IMR-90 (cell line): ENCODE measurements around the gene CAMKMT. TPM values are rescaled to one million over a fixed set of nuclear protein-coding genes. Genes with fewer than 3 reads are reported as not detected.

Experiments used
- ATAC-seq: fragments of 200-7000 bp; cut with Tn5 transposase; 2 replicates; pipeline ENCODE4 v1.9.1; 2020; ENCODE audit warnings: low read depth, mild to moderate bottlenecking, moderate library complexity
- BruUV-seq: library from RNA; stranded (reverse); fragments of 400-500 nt; replicated peaks from 2 replicates; lab custom pipeline; 2021; lab: Mats Ljungman, UMichigan
- CTCF ChIA-PET: fragments of 300-600 bp; formaldehyde crosslinking; extraction: SDS; loops from one replicate; lab custom pipeline; 2021; ENCODE audit warnings: antibody characterized with exemption; lab: Yijun Ruan, JAX
- POLR2A ChIA-PET: fragments of 300-600 bp; sonication (Branson Sonifier 250); formaldehyde crosslinking; loops from one replicate; lab custom pipeline; 2022; ENCODE audit warnings: antibody characterized with exemption; ENCODE audit not compliant: unreplicated experiment; lab: Charles Lee
- DNase-seq: peaks from one replicate; pipeline ENCODE4 v3.0.0; 2013
- H2AFZ ChIP-seq: replicated peaks from 2 replicates; pipeline ENCODE3; 2013; ENCODE audit warnings: low read length, mild to moderate bottlenecking; ENCODE audit not compliant: poor library complexity
- H2AK5ac ChIP-seq: 2 replicates; pipeline ENCODE4 v1.6.1; 2013; ENCODE audit warnings: low read depth, low read length, inconsistent platforms
- H2AK9ac ChIP-seq: replicated peaks from 2 replicates; pipeline ENCODE3; 2013; ENCODE audit warnings: mild to moderate bottlenecking, low read depth, low read length, moderate library complexity; ENCODE audit not compliant: poor library complexity
- H2BK120ac ChIP-seq: 2 replicates; pipeline ENCODE4 v1.6.1; 2013; ENCODE audit warnings: low read depth, low read length, inconsistent platforms
- H2BK15ac ChIP-seq: 3 replicates; pipeline ENCODE4 v1.6.1; 2013; ENCODE audit warnings: low read depth, low read length, inconsistent platforms
- H2BK20ac ChIP-seq: 2 replicates; pipeline ENCODE4 v1.6.1; 2013; ENCODE audit warnings: low read depth, mild to moderate bottlenecking, inconsistent platforms, low read length, moderate library complexity
- H2BK5ac ChIP-seq: 2 replicates; pipeline ENCODE4 v1.6.1; 2013; ENCODE audit warnings: mild to moderate bottlenecking, low read depth, low read length, inconsistent platforms; ENCODE audit not compliant: poor library complexity, severe bottlenecking
- H3K14ac ChIP-seq: replicated peaks from 2 replicates; pipeline ENCODE4 v1.6.1; 2013; ENCODE audit warnings: low read depth, low read length, inconsistent platforms
- H3K18ac ChIP-seq: 2 replicates; pipeline ENCODE4 v1.6.1; 2013; ENCODE audit warnings: low read depth, low read length, control low read depth
- H3K23ac ChIP-seq: 2 replicates; pipeline ENCODE4 v1.6.1; 2013; ENCODE audit warnings: low read depth, low read length, inconsistent platforms
- H3K27ac ChIP-seq: 2 replicates; pipeline ENCODE4 v1.5.1; 2013; ENCODE audit warnings: mild to moderate bottlenecking, control low read depth, low read length; ENCODE audit not compliant: insufficient read depth
- H3K27me3 ChIP-seq: 2 replicates; pipeline ENCODE4 v1.6.1; 2013; ENCODE audit warnings: low read length; ENCODE audit not compliant: control insufficient read depth, insufficient read depth
- H3K36me3 ChIP-seq: 2 replicates; pipeline ENCODE4 v1.6.1; 2013; ENCODE audit warnings: low read length, mixed read lengths; ENCODE audit not compliant: control insufficient read depth, insufficient read depth
- H3K4ac ChIP-seq: 2 replicates; pipeline ENCODE4 v1.6.1; 2013; ENCODE audit warnings: low read depth, low read length, inconsistent platforms
- H3K4me1 ChIP-seq: 2 replicates; pipeline ENCODE4 v1.6.1; 2013; ENCODE audit warnings: low read length, mixed read lengths; ENCODE audit not compliant: control insufficient read depth, insufficient read depth
- H3K4me2 ChIP-seq: 2 replicates; pipeline ENCODE4 v1.6.1; 2013; ENCODE audit warnings: low read depth, mild to moderate bottlenecking, control low read depth, low read length, moderate library complexity
- H3K4me3 ChIP-seq: 2 replicates; pipeline ENCODE4 v1.5.1; 2013; ENCODE audit warnings: low read depth, mild to moderate bottlenecking, control low read depth, low read length, moderate library complexity; ENCODE audit not compliant: insufficient read depth
- H3K56ac ChIP-seq: 2 replicates; pipeline ENCODE4 v1.6.1; 2013; ENCODE audit warnings: low read length, inconsistent platforms; ENCODE audit not compliant: insufficient read depth; ENCODE audit errors: extremely low read depth
- H3K79me1 ChIP-seq, 2 experiments: 2 replicates each; pipeline ENCODE4 v1.6.1; 2013; ENCODE audit warnings: low read length in 2 of 2, inconsistent platforms in 1 of 2, low read depth in 1 of 2
- H3K9ac ChIP-seq: 2 replicates; pipeline ENCODE4 v1.6.1; 2013; ENCODE audit warnings: low read depth, low read length, control low read depth
- H3K9me1 ChIP-seq: 2 replicates; pipeline ENCODE4 v1.6.1; 2013; ENCODE audit warnings: low read length, inconsistent platforms; ENCODE audit not compliant: insufficient read depth
- H3K9me3 ChIP-seq: 2 replicates; pipeline ENCODE4 v1.6.1; 2013; ENCODE audit warnings: low read length; ENCODE audit not compliant: control insufficient read depth, insufficient read depth
- H4K20me1 ChIP-seq: 2 replicates; pipeline ENCODE4 v1.6.1; 2013; ENCODE audit warnings: low read length, inconsistent platforms; ENCODE audit not compliant: insufficient read depth
- H4K5ac ChIP-seq: 2 replicates; pipeline ENCODE4 v1.6.1; 2013; ENCODE audit warnings: mild to moderate bottlenecking, low read depth, low read length, control low read depth
- H4K8ac ChIP-seq, 2 experiments: 2 replicates each; pipeline ENCODE4 v1.6.1; 2013; ENCODE audit warnings: low read depth in 2 of 2, low read length in 2 of 2, control low read depth in 1 of 2, inconsistent platforms in 1 of 2
- H4K91ac ChIP-seq: 2 replicates; pipeline ENCODE4 v1.6.1; 2013; ENCODE audit warnings: low read depth, low read length, inconsistent platforms; ENCODE audit not compliant: insufficient read depth
- BHLHE40 ChIP-seq: fragments of 150-350 bp; IDR thresholded peaks from 2 replicates; pipeline ENCODE4 v1.6.1; 2016; ENCODE audit warnings: mild to moderate bottlenecking, low read depth, low read length
- CTCF ChIP-seq: conservative IDR thresholded peaks from 2 replicates; pipeline ENCODE4 v1.5.1; 2012; ENCODE audit warnings: mild to moderate bottlenecking, low read depth, low read length, improper control_type of control experiment
- FOS ChIP-seq: fragments of 150-350 bp; IDR thresholded peaks from 2 replicates; pipeline ENCODE4 v1.6.1; 2016; ENCODE audit warnings: low read depth, low read length
- RFX5 ChIP-seq: IDR thresholded peaks from 2 replicates; pipeline ENCODE4 v1.8.0; 2012; ENCODE audit warnings: low read depth, mild to moderate bottlenecking, low read length, moderate library complexity
- SMC3 ChIP-seq: fragments of 150-350 bp; IDR thresholded peaks from 2 replicates; pipeline ENCODE4 v1.6.1; 2016; ENCODE audit warnings: low read depth, mild to moderate bottlenecking, antibody characterized with exemption, low read length, moderate library complexity
- WGBS, 2 experiments: methylation state at CpG; one replicate each; pipeline versions ENCODE4 v1.1.5 to v1.1.7; 2013; ENCODE audit warnings: missing lambda C conversion rate in 2 of 2; ENCODE audit not compliant: insufficient read length in 1 of 2; ENCODE audit errors: extremely low coverage in 2 of 2; 5-methylcytosine and 5-hydroxymethylcytosine counted together
- dilution Hi-C: fragments of 300-500 bp; cut with HindIII; formaldehyde crosslinking; loops from one replicate; pipeline ENCODE4 v1.14.3; 2018; ENCODE audit warnings: low sequenced_read_pairs; ENCODE audit not compliant: unreplicated experiment
- in situ Hi-C: fragments of 300-500 bp; cut with MboI; formaldehyde crosslinking; loops from 3 replicates; pipeline ENCODE4 v1.14.3; 2019; ENCODE audit warnings: low sequenced_read_pairs, inconsistent platforms, mixed read lengths
- intact Hi-C: fragments of 100-400 bp; cut with micrococcal nuclease; formaldehyde crosslinking; loops from 2 replicates; pipeline ENCODE4 v1.10.0; 2022
- polyA plus RNA-seq, 3 experiments: library from polyadenylated mRNA; depleted of rRNA; stranded (reverse); fragments of >200 nt; gene quantifications; 2 replicates each; pipeline ENCODE4 v1.2.3, GENCODE V29; 2012; ENCODE audit warnings: low replicate concordance in 1 of 3
- total RNA-seq: library from RNA; depleted of rRNA; stranded (reverse); fragments of >200 nt; gene quantifications from 2 replicates; pipeline ENCODE4 v1.2.3, GENCODE V29; 2012

The CAMKMT gene
- total and polyA plus RNA-seq, 2 of the 4 experiments (the other 2 are of a cell fraction), result 4.4 to 6.8 TPM

DNA sequence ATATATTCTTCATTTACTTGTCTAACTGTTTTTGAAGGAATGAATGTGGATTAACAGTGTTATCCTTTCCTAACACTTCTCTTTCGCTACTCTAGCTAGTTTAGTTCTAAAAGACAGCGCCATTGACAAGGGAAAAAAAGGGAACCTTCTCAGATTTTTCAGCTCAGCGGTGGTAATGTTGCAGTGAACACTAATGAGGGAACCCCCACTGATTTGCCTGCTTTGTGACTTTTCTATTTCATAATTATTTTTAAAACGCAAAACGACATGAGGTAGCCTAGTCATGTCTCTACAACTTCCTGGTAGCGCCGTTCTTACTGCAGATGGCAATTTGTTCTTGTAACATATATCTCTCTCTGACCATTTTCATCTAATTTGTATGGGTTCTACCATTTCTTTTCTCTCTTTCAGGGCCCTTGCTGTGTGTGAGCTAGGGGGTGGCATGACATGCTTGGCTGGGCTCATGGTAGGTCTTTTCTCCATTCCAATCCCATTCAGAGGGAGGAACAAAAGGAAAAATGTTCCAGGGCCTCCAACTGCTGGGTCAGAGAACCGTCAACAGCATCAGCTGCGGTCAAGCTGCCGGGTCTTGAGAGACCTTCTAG, 344.2 kb downstream of the CAMKMT start:
- no peak for TF ChIP-seq SMC3
- no peak for TF ChIP-seq RFX5
- TF ChIP-seq CTCF, result no peak
- no peak for TF ChIP-seq BHLHE40
- no peak for TF ChIP-seq FOS
- no peak overlapping the region for H4K8ac ChIP-seq
- H3K4ac ChIP-seq, result no peak overlapping the region
- H2BK5ac ChIP-seq, result no peak overlapping the region
- no TSS peak for BruUV-seq
- DNase-seq (no peak), ATAC-seq (no peak)
- H3K4me3 ChIP-seq, result no peak overlapping the region
- H4K20me1 ChIP-seq, result no peaks in the 10 kb centered on the region
- H3K4me2 ChIP-seq, result no peak overlapping the region
- no peaks in the 10 kb centered on the region for H3K79me1 ChIP-seq
- no peaks in the 10 kb centered on the region for H3K4me1 ChIP-seq
- intact Hi-C loops (no loop called here), dilution Hi-C loops (no loop called here), in situ Hi-C loops (no loop called here)
- ChIA-PET POLR2A (no interaction called here), CTCF (interaction anchor here (1.2 kb wide), 1 partner anchor 227 kb away, joined by 5 read pairs; no protein-coding TSS in a partner anchor)
- no peak overlapping the region for H3K56ac ChIP-seq
- no peak overlapping the region for H4K91ac ChIP-seq
- no peaks in the 10 kb centered on the region for H3K9me1 ChIP-seq
- no peak overlapping the region for H2AK5ac ChIP-seq
- no peak overlapping the region for H2BK120ac ChIP-seq
- no peaks in the 10 kb centered on the region for H3K9me3 ChIP-seq
- no peak overlapping the region for H2AK9ac ChIP-seq
- 100% methylated on average over 3 of the region's 10 CpGs; no CpG with 5 or more reads in 1 of the 2 experiments for WGBS, 2 experiments
- no peak overlapping the region for H2BK15ac ChIP-seq
- no peak overlapping the region for H3K23ac ChIP-seq
- no peak overlapping the region for H3K27ac ChIP-seq
- H3K18ac ChIP-seq, result no peak overlapping the region
- H3K36me3 ChIP-seq, result no peaks in the 10 kb centered on the region
- H3K27me3 ChIP-seq, result no peaks in the 10 kb centered on the region
- no peak overlapping the region for H4K5ac ChIP-seq
- H3K14ac ChIP-seq, result no peak overlapping the region
- H2BK20ac ChIP-seq, result no peak overlapping the region
- H2AFZ ChIP-seq, result no peak overlapping the region
- H3K9ac ChIP-seq, result no peak overlapping the region
